NK-92 treated with Interleukin-12 subunit alpha and Interleukin-12 subunit beta, amount 100 ng/mL, for 24 hours (cell line): Measurements from ENCODE around the gene AGMO.
"Not testable (repeated sequence)": the region's sequence is repeated elsewhere in the genome, so short reads cannot be mapped to it uniquely, and the experiment has no call there.

Experiments used
- DNase-seq: peaks from one replicate; lab custom pipeline; 2025; lab: John Stamatoyannopoulos, UW

AGMO gene

DNA sequence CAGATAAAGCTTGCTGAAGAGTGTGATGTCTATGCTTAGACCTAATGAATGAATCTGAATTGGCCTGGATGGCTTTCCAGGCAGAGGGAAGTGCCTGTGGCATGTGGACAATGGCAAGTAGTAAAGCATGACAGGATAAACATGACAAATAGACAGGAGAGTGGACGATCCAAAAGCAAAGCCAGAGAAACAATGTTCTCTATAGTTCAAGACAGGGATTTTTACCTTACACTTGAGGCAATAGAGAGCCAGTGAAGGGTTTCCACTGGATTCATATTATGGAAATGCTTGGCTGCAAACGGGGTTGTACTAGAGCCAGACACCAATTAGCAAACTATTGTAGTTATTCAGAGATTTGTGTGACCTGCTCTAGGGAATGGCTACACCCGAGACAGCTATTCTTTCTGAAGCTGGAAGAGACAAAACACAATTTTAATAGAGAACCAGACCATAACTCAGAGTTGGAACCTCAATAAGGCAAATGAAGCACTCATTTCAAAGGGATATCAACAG is 2.3 kb downstream of the AGMO start:
- no peak for DNase-seq

DNA sequence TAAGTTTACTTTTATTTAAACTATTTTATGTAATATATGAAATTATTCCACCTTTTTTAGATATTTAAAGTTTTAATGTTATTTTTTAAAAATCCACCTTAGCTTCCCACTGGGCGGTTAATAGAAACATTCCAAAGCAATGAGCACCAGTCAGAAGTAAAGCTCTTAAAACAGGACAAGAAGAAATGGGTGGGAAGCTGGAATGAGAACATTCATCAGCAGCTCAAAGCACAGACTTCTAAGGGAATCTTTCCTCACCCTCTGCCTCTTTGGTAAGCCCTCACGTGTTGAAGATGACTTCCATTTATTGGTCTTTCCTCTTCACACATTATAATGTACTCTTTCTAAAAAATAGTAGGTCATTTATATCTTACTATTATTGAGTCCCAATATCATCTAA is 3.1 kb downstream of the AGMO start:
- DNase-seq: no peak

DNA sequence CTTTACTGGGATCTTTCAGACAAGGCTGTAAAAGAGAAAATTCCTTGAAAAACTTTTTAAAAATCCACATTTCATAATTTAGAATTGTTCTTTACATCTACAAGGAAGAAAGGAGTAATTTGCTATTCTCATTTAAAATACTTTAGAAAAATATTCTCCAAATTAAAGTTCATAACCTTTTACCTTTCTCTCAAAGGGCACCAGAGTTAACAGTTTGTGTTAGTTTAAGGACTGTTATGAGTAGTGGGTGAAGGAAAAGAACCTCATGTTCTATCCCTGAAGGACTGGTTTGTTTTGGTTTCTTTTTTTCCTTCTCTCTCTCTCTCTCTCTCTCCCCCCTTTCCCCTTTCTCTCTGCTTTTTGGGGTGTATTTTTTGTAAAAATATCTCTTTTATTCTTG is 4.1 kb downstream of the AGMO start:
- no peak for DNase-seq

DNA sequence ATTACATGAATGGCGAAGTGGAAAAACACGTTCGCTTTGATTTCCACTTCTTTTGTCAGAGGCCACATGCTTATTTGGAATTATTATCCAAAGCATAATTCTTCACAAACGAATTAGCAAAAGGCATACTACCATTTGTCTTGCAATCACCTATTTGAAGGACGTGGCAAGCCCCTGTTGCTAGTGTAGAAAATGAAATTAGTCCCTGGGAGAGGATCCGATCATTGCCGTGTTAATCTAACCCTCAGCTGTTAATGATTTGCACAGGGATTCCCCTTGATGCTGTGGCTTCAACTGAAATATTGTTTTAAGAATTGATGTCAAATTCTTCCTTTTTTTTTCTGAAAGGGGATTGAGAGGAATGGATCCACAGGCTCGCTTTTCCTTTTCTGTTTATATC is 4.6 kb downstream of the AGMO start:
- no peak for DNase-seq

DNA sequence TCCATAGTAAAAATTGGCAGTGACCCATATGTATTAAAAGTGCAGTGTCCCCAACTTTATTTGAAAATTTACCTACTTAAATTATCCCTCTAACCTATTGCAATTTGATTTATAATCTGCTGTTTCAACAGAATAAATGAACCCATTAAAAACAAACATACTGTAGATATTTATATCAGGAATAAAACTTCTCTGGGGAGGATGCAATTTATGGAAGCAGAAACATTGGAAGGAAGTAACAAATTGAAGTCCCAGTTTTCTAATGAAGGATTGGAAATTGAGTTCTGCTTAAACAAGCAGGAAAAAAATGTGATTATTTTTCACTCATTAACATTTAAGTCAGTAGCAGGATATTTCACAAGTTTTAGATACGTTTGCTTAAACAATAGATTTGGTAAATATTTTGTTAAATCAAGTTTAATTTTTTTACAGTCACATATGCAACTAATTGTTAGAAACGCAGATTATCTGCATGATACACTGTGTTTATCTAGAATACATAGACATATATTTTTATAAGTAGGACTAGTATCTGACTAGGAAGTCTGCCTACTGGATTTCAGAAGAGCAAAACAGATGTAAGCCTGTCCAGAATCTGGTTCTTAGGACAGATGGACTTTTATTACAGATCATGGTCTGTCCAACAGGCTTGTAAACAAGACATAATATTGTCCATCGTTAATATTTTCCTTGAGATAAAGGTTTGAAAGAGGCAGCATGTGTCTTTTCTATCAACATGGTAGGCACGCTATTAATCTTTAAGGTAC is 5.3 kb downstream of the AGMO start:
- DNase-seq: no peak

DNA sequence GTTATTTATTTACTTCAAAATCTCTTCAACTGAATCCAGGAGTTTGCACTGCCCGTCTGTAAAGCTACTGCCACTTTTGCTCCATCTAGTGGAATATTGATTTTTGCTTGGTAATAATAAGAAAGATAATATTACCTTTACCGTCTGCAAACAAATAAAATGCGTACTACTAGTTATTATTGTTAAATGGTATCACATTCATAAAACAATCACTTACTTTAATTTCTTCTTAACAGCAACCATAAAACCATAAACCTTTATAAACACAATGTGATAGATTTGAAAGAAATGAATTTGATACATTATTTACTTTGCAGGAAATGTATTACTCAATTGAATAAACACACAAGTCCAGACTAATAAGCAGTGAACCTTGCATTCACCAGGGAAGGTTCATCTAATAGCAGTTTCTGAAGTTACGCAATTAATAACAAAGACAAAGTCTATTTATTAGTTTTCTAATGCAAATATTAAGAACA is 6.4 kb downstream of the AGMO start:
- DNase-seq: no peak

DNA sequence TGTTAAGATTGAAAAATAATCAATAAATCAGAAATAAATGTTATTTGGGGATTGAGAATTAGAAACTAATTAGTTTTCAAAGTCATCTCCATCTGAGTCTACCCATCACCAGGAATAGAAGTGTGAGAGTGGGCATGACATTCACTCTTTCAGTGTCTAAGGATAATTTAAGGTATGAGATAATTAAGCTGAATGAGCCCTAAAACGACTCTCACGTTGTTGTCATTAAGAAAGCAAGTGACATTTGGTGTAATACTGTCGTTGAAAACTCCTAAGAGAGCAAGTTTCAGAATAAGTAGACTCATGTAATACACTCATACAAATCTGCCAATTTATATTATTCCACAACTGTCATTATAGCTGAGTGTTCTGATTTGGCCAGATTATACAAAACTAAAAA is 7.1 kb downstream of the AGMO start:
- no peak for DNase-seq

DNA sequence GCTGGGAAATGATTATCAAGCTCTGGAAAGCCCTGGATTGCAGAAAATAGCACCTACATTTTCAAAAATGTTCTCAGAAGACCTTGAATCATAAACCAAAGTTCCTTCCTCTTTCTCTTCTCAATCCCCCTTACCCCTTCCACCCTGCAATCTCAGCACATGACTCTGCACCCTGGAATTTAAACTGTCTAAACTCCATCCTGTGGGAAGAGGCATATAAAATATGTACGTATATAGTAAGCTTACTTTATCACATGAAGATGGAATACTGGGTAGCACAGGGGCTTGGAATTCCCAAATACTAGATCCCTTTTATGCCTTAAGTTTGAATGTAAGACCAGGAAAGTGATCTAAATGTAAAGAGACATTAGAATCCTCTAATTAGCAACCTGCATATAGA is 7.7 kb downstream of the AGMO start:
- no peak for DNase-seq

DNA sequence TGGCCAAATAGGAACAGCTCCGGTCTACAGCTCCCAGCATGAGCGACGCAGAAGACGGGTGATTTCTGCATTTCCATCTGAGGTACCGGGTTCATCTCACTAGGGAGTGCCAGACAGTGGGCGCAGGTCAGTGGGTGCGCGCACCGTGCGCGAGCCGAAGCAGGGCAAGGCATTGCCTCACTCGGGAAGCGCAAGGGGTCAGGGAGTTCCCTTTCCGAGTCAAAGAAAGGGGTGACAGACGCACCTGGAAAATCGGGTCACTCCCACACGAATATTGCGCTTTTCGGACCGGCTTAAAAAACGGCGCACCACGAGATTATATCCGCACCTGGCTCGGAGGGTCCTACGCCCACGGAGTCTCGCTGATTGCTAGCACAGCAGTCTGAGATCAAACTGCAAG is 14.5 kb downstream of the AGMO start:
- not testable (repeated sequence) for DNase-seq

DNA sequence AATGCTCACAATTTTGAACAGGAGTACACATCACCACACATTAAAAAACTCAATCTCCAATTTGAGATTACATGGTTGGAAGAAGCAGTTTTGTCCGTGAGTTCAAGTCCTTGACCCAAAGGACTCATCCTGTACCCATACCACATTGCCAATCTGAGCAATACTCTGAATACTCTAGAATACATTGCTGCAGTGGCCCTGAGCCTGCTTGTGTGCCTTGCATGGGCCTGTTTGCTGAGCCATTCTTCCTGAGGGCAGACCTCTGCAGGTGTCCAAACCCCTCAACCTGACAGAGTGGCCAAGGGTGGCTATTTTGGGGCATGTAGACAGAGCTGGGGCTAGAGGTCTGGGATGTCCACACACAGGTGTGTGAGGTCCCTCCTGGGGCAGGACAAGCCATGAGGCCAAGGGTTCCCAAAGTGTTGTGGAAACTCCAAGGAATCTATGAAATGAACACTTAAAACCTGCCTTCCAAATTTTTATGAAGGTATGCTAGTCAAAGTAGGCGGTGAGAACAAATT is 15.5 kb downstream of the AGMO start:
- no peak for DNase-seq

DNA sequence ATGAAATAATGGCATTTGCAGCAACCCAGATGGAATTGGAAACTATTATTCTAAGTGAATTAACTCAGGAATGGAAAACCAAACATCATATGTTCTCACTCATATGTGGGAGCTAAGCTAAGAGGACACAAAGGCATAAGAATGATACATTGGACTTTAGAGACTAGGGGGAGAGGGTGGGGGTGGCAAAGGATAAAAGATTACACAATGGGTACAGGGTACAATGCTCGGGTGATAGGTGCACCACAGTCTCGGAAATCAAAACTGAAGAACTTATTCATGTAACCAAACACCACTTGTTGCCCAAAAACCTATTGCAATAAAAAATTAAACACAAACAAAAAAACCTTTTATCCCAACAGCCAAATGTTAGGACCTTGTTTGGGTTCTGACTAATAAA is 17.8 kb downstream of the AGMO start:
- no peak for DNase-seq

DNA sequence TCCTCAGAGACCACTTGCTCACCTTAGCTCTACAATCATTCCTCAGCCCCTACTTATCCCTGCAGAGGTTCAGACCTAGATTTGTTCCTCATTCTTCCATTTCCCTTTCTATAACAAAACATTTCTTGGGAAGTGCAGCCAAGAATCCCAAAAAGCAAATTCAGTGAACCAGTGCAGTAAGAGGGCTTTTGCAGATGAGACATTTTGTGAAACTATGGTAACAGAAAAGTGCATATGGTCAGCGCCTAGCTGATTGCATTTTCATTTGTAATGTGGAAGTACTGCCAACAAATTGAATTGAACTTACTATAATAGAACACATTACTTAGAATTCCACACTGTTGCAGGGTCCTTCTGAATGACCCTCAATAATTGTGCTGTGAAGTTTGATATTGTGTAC is 18.6 kb downstream of the AGMO start:
- DNase-seq: no peak

DNA sequence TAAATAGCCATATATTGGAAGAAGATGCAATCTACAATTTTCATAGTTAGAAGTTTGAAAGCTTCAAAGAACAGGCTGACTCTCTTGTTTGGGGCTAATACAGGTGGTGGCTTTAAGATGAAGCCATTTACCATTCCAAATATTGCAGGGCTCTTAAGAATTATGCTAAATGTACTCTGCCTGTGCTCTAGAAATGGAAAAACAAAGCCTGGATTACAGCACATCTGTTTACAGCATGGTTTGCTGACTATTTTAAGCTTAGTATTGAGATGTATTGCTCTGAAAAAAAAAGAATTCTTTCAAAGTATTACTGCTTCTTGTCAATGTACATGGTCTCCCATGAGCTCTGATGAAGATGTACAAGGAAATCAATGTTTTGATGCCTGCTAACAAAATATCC is 34.2 kb downstream of the AGMO start:
- DNase-seq: no peak

DNA sequence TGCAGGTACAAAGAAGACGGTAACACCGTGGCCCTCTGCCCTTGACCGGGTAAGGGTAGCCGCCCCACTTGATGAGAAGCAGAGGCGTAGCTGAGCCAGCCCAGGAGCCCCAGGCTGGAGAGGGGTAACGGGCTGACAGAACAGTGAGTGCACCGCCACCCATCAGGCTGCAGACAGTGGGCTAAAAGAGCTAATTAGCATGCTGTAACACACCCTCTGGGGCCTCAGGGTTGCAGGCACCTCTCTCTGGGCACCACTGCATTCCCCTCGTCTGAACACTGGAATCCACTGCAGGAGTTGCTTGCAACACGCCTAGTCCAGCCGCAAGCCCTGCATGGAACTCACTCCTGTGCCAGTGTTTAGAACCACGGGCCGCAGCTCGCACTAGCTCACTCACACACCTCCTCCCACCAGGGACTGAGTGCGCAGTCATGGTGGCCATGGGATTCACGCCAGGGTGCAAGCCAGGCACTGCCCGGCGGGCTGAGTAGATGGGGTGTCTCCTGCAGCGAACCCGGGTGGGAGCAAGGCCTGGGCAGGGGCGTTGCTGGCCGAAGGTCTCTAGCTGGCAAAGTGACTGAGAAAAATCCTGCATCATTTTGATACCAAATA is 36.1 kb downstream of the AGMO start:
- DNase-seq: no peak

DNA sequence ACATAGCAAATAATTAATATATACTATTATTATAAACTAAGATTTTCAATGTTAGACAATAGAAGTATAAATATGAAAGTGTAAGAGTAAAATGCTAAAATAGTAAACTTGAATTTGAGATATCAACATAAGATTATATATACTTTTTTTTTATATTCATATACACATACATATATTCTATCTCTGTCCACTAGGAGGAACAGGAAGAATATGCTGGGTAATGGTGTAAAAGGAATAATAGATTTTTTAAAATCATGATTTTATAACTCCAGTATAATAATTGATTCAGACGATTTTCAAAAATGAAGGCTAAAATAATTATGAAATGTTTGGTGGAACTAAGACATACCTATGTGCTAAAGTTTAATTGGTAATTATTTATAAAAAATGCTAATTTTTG is 37.7 kb downstream of the AGMO start:
- no peak for DNase-seq

DNA sequence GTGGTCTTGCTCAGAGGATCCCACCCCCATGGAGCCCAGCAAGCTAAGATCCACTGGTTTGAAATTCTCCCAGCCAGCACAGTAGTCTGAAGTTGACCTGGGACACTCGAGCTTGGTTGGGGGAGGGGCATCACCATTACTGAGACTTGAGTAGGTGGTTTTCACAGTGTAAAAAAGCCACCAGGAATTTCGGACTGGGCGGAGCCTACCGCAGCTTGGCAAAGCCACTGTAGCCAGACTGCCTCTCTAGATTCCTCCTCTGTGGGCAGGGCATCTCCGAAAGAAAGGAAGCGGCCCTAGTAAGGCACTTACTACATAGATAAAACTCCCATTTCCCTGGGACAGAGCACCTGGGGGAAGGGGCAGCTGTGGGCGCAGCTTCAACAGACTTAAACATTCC is 44.0 kb downstream of the AGMO start:
- not testable (repeated sequence) for DNase-seq

DNA sequence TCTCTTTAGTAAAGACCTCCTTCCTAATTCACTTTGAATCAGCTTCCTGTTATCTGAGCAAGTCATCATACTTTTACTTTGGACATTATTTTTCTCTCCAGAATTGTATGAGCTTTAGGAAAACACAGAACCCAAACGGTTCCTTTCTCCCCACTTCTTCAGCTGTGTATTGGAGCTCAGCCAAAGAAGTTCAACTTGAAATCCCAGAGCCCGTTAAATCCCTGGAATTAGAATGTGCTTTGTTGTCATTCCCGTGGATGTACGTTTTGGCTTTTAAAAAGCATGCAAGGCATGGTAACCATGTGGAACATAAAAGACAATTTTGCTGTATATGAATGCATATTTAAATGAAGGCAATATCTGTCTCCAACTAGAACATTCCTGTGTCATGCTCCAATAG is 46.6 kb downstream of the AGMO start:
- DNase-seq: no peak

DNA sequence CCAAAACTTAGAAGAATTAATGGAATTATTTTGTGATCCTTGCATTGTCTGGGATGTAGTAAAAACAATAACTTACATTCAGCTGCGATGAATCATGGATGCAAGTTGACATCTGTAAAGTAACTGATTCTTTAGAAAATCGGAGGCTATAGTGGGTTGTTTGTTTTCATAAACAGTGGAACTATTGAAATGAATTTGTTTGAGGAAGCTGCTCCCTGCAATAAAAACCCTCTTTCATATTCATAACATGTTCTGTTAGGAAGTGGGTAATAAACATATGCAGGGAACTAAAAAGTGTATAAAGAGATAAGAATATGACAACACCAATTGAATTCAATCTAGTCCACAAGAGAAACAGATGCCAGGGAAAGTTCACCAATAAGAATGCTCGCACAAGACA is 53.6 kb downstream of the AGMO start:
- no peak for DNase-seq

DNA sequence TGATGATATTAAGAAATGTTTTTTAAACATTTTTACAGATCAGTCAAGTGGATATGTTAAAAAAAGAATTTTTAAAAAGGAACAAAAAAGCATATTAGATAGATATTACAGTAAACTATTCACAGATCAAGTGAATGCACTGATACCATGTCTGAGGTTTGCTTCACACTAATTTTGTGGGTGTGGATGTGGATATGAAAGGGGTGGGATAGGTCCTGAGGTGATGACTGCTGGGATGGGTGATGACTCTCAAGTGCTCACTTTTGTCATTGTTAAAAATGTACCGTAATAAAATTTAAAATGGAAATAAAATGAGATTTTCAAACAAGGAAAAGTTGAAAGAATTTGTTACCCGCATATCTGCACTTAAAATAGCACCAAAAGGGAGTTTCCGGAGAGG is 54.1 kb downstream of the AGMO start:
- DNase-seq: no peak

DNA sequence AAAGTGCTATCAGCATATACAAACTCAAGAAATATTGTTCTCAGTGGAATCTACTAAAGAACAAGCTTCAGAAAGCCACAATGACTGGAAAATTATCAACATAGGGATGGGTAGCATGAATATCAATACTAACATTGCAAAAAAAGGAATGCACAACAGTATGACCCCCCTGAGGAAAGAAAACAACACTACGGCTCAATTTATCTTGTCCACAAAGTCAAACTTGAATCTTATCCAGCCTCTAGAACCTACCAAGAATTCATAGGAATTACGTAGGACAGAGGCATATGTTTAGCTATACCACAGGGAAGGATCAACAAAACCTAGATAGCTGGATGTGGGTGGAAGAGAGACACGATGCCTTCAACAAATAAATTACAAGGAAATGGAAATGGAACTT is 54.6 kb downstream of the AGMO start:
- DNase-seq: no peak

DNA sequence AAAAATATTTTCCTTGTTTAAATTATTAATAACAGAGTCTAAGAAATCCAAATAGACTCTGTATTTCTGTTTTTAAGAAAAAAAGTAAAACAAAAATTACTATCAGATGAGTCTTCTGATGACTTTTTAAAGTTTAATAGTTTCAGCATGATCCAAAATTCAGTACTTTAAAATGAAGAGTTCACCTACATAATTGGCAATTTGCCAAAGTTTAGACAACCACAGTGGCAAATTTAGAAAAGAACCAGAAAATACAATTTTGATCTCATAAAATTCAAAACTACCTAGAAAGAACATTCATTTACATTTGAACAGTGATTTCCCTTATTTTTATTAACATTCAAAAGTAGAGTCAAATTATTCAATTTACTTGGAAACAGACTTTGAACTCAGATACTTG is 56.1 kb downstream of the AGMO start:
- no peak for DNase-seq

DNA sequence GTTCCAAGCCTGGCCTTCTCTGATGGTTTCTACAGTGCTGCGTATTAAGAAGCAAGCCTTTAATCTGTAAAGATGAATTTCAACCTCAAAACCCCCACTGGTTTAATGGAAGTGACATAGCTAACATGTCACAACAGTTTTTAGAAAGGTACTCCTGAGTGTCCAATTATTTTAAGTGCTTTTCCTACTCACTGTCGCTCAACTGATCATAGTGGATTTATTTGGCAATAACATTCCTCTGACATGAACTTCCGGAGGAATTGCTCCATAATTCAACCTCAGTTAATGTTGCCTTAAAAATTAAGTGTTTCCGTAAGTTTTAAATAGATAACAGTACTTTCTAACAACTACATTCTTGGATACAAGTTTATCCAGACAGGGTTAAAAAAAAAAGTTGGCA is 57.5 kb downstream of the AGMO start:
- DNase-seq: no peak

DNA sequence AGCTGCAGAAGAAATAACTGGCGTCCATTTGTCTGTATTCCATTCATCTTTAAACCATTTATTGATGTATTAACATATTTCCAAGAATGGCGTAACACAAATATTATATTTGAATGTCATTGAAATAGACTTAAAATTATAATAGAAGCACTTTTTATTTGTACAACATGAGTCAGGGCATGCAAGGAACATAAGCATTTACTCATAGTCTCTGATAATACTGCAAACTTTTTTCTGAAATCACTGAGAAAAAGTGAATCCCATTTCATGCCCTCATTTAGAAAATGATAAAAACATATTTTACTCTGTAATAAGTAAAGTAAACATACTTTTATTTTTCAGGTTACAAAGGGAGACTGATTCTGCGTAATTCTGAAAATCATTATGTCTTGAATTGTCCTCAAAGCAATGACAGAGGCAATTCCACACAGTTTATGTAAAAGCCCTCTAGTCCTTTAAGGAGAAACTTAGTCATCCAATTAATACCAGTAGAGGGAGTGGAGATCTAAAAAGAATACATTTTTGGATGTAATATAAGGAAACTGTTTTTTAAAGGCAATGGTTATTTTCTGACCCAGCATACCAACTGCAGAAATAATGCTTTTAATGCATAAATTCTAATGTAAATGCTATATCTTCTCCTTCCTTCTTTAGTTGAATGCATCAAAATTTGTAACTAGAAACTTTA is 58.1 kb downstream of the AGMO start:
- DNase-seq: no peak
